ENCODE results near the gene CCL16.
"Not testable (repeated sequence)": the region's sequence is repeated elsewhere in the genome, so short reads cannot be mapped to it uniquely, and the experiment has no call there.

Gene CCL16

GRCh38 chr17:35984140-35984539 is 2.8 kb upstream of the CCL16 start:
- DNase-seq: no peak

GRCh38 chr17:35982409-35983191 is 1.3 kb upstream of the CCL16 start:
- DNase-seq: no peak

- no peak for DNase-seq
These were observed 622 bp upstream of the CCL16 start for GRCh38 chr17:35981908-35982330.

- DNase-seq: no peak
These were observed 3.0 kb downstream of the CCL16 start for GRCh38 chr17:35978346-35978745.

- no peak for DNase-seq
These were observed 3.8 kb downstream of the CCL16 start for GRCh38 chr17:35977509-35977908.

- DNase-seq: no peak
These were observed 7.7 kb downstream of the CCL16 start for GRCh38 chr17:35973333-35974260.

- DNase-seq: no peak
These were observed 8.4 kb downstream of the CCL16 start for GRCh38 chr17:35972945-35973332.

- no peak for DNase-seq
These were observed 8.8 kb downstream of the CCL16 start for GRCh38 chr17:35972535-35972934.

GRCh38 chr17:35972066-35972465 is 9.2 kb downstream of the CCL16 start:
- DNase-seq: no peak

- DNase-seq: peak; percentile 72
These were observed 11.5 kb downstream of the CCL16 start for GRCh38 chr17:35969558-35970380.

- no peak for DNase-seq
These were observed 12.7 kb downstream of the CCL16 start for GRCh38 chr17:35968520-35969054.

GRCh38 chr17:35965272-35965671 is 16.0 kb downstream of the CCL16 start:
- no peak for DNase-seq

GRCh38 chr17:35963663-35964062 is 17.6 kb downstream of the CCL16 start:
- DNase-seq: no peak

GRCh38 chr17:35953720-35954119 is 27.6 kb downstream of the CCL16 start:
- no peak for DNase-seq

GRCh38 chr17:35949401-35949800 is 31.9 kb downstream of the CCL16 start:
- no peak for DNase-seq

GRCh38 chr17:35948092-35948491 is 33.2 kb downstream of the CCL16 start:
- no peak for DNase-seq

- DNase-seq: peak; percentile 65
These were observed 34.1 kb downstream of the CCL16 start for GRCh38 chr17:35947156-35947585.

- no peak for DNase-seq
These were observed 37.1 kb downstream of the CCL16 start for GRCh38 chr17:35944151-35944550.

GRCh38 chr17:35943537-35943936 is 37.8 kb downstream of the CCL16 start, which contains the start of gene LYZL6:
TSS of gene LYZL6 (minus strand) at chr17:35943713. CDS start at chr17:35939356, 4,357 bp downstream.
- DNase-seq: no peak

- DNase-seq: no peak
These were observed 38.6 kb downstream of the CCL16 start for GRCh38 chr17:35942588-35943186.

- DNase-seq: not testable (repeated sequence)
These were observed 42.8 kb downstream of the CCL16 start for GRCh38 chr17:35938492-35938891.

- no peak for DNase-seq
These were observed 45.2 kb downstream of the CCL16 start for GRCh38 chr17:35936063-35936462.
